SK-N-SH treated with all-trans-retinoic acid at 6 μM for 48 hours (cell line): ENCODE results near the gene KCNJ1.

Experiments used
- ARNTL ChIP-seq: fragments of 450-650 bp; formaldehyde crosslinking; IDR thresholded peaks from 2 replicates; pipeline ENCODE4 v1.5.0; 2020; ENCODE audit warnings: low read depth, mild to moderate bottlenecking, moderate library complexity, borderline replicate concordance
- CREB5 ChIP-seq: fragments of 250-450 bp; sonication (Bioruptor Pico); IDR thresholded peaks from 2 replicates; pipeline ENCODE4 v1.5.1; 2020; ENCODE audit warnings: low read depth, mild to moderate bottlenecking, moderate library complexity
- ISL1 ChIP-seq: fragments of 250-450 bp; sonication (Bioruptor Pico); IDR thresholded peaks from 2 replicates; pipeline ENCODE4 v2.1.2; 2022; ENCODE audit warnings: mild to moderate bottlenecking, moderate library complexity
- POU6F1 ChIP-seq: fragments of 250-450 bp; sonication (Bioruptor Pico); IDR thresholded peaks from 2 replicates; pipeline ENCODE4 v1.8.0; 2021; ENCODE audit warnings: low read depth, mild to moderate bottlenecking, moderate library complexity, borderline replicate concordance
- TOX ChIP-seq: fragments of 250-450 bp; sonication (Bioruptor Pico); IDR thresholded peaks from 2 replicates; pipeline ENCODE4 v1.8.0; 2021; ENCODE audit warnings: mild to moderate bottlenecking, moderate library complexity, borderline replicate concordance
- TSHZ2 ChIP-seq: fragments of 250-450 bp; sonication (Bioruptor Pico); IDR thresholded peaks from 2 replicates; pipeline ENCODE4 v1.5.0; 2020; ENCODE audit warnings: mild to moderate bottlenecking, moderate library complexity
- ZFP30 ChIP-seq: fragments of 450-650 bp; formaldehyde crosslinking; IDR thresholded peaks from 2 replicates; pipeline ENCODE4 v1.5.0; 2022; ENCODE audit warnings: mild to moderate bottlenecking, moderate library complexity
- ZNF565 ChIP-seq: fragments of 450-650 bp; formaldehyde crosslinking; conservative IDR thresholded peaks from 2 replicates; pipeline ENCODE4 v1.5.0; 2020; ENCODE audit warnings: low read depth, mild to moderate bottlenecking, moderate library complexity

GRCh38 chr11:128900468-128900867, 33.4 kb upstream of the KCNJ1 start:
- no peak for TF ChIP-seq ZNF565 (CRISPR knock-in tag)
- TF ChIP-seq ARNTL (CRISPR knock-in tag) = no peak
- no peak for TF ChIP-seq POU6F1
- no peak for TF ChIP-seq ZFP30
- no peak for TF ChIP-seq TSHZ2 (CRISPR knock-in tag)
- no peak for TF ChIP-seq TOX (CRISPR knock-in tag)
- TF ChIP-seq CREB5 (CRISPR knock-in tag) = no peak
- TF ChIP-seq ISL1 (CRISPR knock-in tag) = no peak
